CD14-positive monocyte (primary cell): Measurements from ENCODE around the gene CDC34. TPM values are rescaled to one million over a fixed set of nuclear protein-coding genes. Genes with fewer than 3 reads are reported as not detected.
A peak's percentile ranks its signal among the peaks of the same experiment; 100 is the strongest.

Experiments used
- DNase-seq, 3 donors: peaks; one replicate each; pipeline ENCODE4 v3.0.0-alpha.2; 2011 to 2022
- H2AFZ ChIP-seq: 2 replicates; pipeline ENCODE4 v1.6.0; 2012; ENCODE audit warnings: mild to moderate bottlenecking, low read depth, low read length, inconsistent platforms; ENCODE audit not compliant: insufficient read depth, poor library complexity, severe bottlenecking
- H3K27ac ChIP-seq, 2 donors: 1 replicate in 1 of 2; 2 replicates in 1 of 2; pipeline ENCODE4 v1.5.1; 2012 to 2013; ENCODE audit warnings: low read length in 2 of 2, control low read depth in 1 of 2, inconsistent platforms in 1 of 2, low read depth in 1 of 2, mild to moderate bottlenecking in 1 of 2
- H3K27me3 ChIP-seq, 2 donors: one replicate each; pipeline versions ENCODE4 v1.6.0 to v1.6.1; 2011 to 2013; ENCODE audit warnings: low read length in 2 of 2; ENCODE audit not compliant: control insufficient read depth in 2 of 2, insufficient read depth in 2 of 2
- H3K36me3 ChIP-seq, 2 donors: replicated peaks in 1 of 2; 1 replicate in 1 of 2; 2 replicates in 1 of 2; pipeline versions ENCODE4 v1.5.1 to v1.6.1; 2012 to 2013; ENCODE audit warnings: low read length in 2 of 2, control low read depth in 1 of 2, inconsistent platforms in 1 of 2, mild to moderate bottlenecking in 1 of 2; ENCODE audit not compliant: insufficient read depth in 2 of 2, control insufficient read depth in 1 of 2
- H3K4me1 ChIP-seq, 2 donors: 1 replicate in 1 of 2; 2 replicates in 1 of 2; pipeline versions ENCODE4 v1.5.1 to v1.6.1; 2012 to 2013; ENCODE audit warnings: low read length in 2 of 2, control low read depth in 1 of 2, inconsistent platforms in 1 of 2, mild to moderate bottlenecking in 1 of 2, moderate library complexity in 1 of 2; ENCODE audit not compliant: insufficient read depth in 2 of 2, control insufficient read depth in 1 of 2
- H3K4me2 ChIP-seq: replicated peaks from 2 replicates; pipeline ENCODE3; 2012; ENCODE audit warnings: low read length, moderate library complexity, mild to moderate bottlenecking; ENCODE audit not compliant: poor library complexity, severe bottlenecking; ENCODE audit errors: extremely low read depth
- H3K4me3 ChIP-seq, 3 experiments: fragments of 200-600 bp in 1 of 3; sonication (generic) in 1 of 3; replicated peaks in 1 of 3; 1 replicate in 2 of 3; 2 replicates in 1 of 3; pipeline ENCODE4 v1.5.1; 2011 to 2013; ENCODE audit warnings: low read length in 3 of 3, mild to moderate bottlenecking in 3 of 3, control low read depth in 2 of 3, low read depth in 2 of 3, inconsistent platforms in 1 of 3, moderate library complexity in 1 of 3
- H3K79me2 ChIP-seq: 2 replicates; pipeline ENCODE4 v1.6.0; 2012; ENCODE audit warnings: mild to moderate bottlenecking, control low read depth, inconsistent platforms, low read length, moderate library complexity; ENCODE audit not compliant: insufficient read depth
- H3K9ac ChIP-seq: 2 replicates; pipeline ENCODE4 v1.6.0; 2017; ENCODE audit warnings: low read length, mild to moderate bottlenecking; ENCODE audit not compliant: insufficient read depth, poor library complexity, severe bottlenecking
- H3K9me3 ChIP-seq, 2 donors: replicated peaks in 1 of 2; 1 replicate in 1 of 2; 2 replicates in 1 of 2; pipeline versions ENCODE4 v1.5.1 to v1.6.1; 2012 to 2013; ENCODE audit warnings: low read length in 2 of 2, control low read depth in 1 of 2; ENCODE audit not compliant: control insufficient read depth in 1 of 2, insufficient read depth in 1 of 2
- H4K20me1 ChIP-seq: 2 replicates; pipeline ENCODE4 v1.6.0; 2012; ENCODE audit warnings: mild to moderate bottlenecking, low read length, control low read depth, moderate library complexity; ENCODE audit not compliant: insufficient read depth
- H3K27ac Mint-ChIP-seq, 7 donors: one replicate each; pipeline ENCODE4 v1.8.0; 2020; ENCODE audit warnings: mild to moderate bottlenecking in 7 of 7, mixed read lengths in 7 of 7, moderate library complexity in 6 of 7, inconsistent platforms in 2 of 7
- H3K27me3 Mint-ChIP-seq, 3 donors: one replicate each; pipeline ENCODE4 v1.8.0; 2021 to 2022; ENCODE audit warnings: low read depth in 3 of 3, mild to moderate bottlenecking in 3 of 3, mixed read lengths in 3 of 3, moderate library complexity in 3 of 3, inconsistent platforms in 1 of 3
- H3K36me3 Mint-ChIP-seq, 2 donors: one replicate each; pipeline ENCODE4 v1.8.0; 2020; ENCODE audit warnings: mixed read lengths in 2 of 2, inconsistent platforms in 1 of 2, mild to moderate bottlenecking in 1 of 2
- H3K4me1 Mint-ChIP-seq: one replicate; pipeline ENCODE4 v1.8.0; 2020; ENCODE audit warnings: mild to moderate bottlenecking, mixed read lengths
- H3K4me3 Mint-ChIP-seq, 2 donors: one replicate each; pipeline ENCODE4 v1.8.0; 2020; ENCODE audit warnings: mild to moderate bottlenecking in 2 of 2, mixed read lengths in 2 of 2, moderate library complexity in 1 of 2
- H3K9me3 Mint-ChIP-seq, 7 donors: one replicate each; pipeline ENCODE4 v1.8.0; 2020 to 2022; ENCODE audit warnings: mixed read lengths in 7 of 7, mild to moderate bottlenecking in 6 of 7, moderate library complexity in 6 of 7, inconsistent platforms in 2 of 7
- WGBS: methylation state at CpG from one replicate; pipeline ENCODE4 v1.1.5; 2013; ENCODE audit warnings: missing lambda C conversion rate; ENCODE audit not compliant: insufficient coverage; 5-methylcytosine and 5-hydroxymethylcytosine counted together
- intact Hi-C, 2 donors: fragments of 100-400 bp; cut with micrococcal nuclease; formaldehyde crosslinking; loops; one replicate each; pipeline versions ENCODE4 v1.15.0 to v1.15.1; 2023
- polyA plus RNA-seq, 3 donors: library from polyadenylated mRNA; depleted of rRNA in 1 of 3; unstranded in 2 of 3; stranded (reverse) in 1 of 3; fragments of 300-500 nt in 2 of 3; fragments of >200 nt in 1 of 3; fragmentation: Illumina TruSeq in 2 of 3; gene quantifications; 1 replicate in 2 of 3; 2 replicates in 1 of 3; pipeline ENCODE4 v1.2.3, GENCODE V29; 2012 to 2021
- TF ChIP-seq, protein P1 (sequence below): fragments of 200-600 bp; IDR thresholded peaks from one replicate; pipeline ENCODE4 v1.8.0; 2022; ENCODE audit warnings: antibody characterized with exemption, mild to moderate bottlenecking

Gene CDC34
- polyA plus RNA-seq, 3 donors: 25.2 to 49.2 (median 43.0) TPM

DNA sequence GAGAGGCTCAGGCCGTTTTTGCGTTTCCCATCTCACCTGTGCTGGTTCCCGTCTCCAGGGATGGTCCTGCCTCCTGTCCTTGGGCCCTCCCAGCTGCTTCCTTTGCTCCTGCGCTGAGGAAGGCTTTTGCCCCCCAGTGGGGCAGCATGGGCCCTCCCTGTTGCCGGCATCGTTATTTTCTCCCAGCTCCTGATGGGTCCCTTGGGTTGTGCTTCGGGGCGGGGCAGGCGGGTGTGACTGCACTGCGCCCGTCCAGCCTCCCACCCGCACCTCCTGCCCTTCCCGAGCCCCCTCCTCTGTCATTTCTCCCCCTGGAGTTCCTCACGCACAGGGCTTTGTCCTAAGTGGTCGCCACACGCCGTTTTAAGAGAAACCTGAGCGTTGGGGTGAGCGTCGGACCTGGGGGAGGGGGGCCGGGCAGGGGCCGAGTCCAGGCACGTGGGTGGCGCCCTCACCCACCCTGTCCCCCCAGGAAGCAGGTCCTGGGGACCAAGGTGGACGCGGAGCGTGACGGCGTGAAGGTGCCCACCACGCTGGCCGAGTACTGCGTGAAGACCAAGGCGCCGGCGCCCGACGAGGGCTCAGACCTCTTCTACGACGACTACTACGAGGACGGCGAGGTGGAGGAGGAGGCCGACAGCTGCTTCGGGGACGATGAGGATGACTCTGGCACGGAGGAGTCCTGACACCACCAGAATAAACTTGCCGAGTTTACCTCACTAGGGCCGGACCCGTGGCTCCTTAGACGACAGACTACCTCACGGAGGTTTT lies 9.5 kb downstream of the CDC34 start:
- peaks cover 35% of the 10 kb centered on the region for H4K20me1 ChIP-seq
- intact Hi-C loops: no loop called here
- H3K79me2 ChIP-seq: no peaks in the 10 kb centered on the region
- Mint-ChIP-seq H3K4me3 (no peak overlapping the region), H3K4me1 (peaks cover 11% of the 10 kb centered on the region), H3K27ac (no peak overlapping the region), H3K36me3 (peaks cover 29 to 52% of the 10 kb centered on the region in 2 donors), H3K9me3 (no peaks in the 10 kb centered on the region), H3K27me3 (peaks cover 9 to 17% (median 15%) of the 10 kb centered on the region in 3 donors)
- no peak overlapping the region for H3K4me3 ChIP-seq
- H3K4me2 ChIP-seq: no peak overlapping the region
- no peak overlapping the region for H2AFZ ChIP-seq
- H3K4me1 ChIP-seq: peaks cover 0 to 5% of the 10 kb centered on the region in 2 donors
- 95% methylated on average over 47 of the region's 51 CpGs for WGBS
- TF ChIP-seq, protein P1, sequence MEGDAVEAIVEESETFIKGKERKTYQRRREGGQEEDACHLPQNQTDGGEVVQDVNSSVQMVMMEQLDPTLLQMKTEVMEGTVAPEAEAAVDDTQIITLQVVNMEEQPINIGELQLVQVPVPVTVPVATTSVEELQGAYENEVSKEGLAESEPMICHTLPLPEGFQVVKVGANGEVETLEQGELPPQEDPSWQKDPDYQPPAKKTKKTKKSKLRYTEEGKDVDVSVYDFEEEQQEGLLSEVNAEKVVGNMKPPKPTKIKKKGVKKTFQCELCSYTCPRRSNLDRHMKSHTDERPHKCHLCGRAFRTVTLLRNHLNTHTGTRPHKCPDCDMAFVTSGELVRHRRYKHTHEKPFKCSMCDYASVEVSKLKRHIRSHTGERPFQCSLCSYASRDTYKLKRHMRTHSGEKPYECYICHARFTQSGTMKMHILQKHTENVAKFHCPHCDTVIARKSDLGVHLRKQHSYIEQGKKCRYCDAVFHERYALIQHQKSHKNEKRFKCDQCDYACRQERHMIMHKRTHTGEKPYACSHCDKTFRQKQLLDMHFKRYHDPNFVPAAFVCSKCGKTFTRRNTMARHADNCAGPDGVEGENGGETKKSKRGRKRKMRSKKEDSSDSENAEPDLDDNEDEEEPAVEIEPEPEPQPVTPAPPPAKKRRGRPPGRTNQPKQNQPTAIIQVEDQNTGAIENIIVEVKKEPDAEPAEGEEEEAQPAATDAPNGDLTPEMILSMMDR: no peak
- no peak for DNase-seq
- no peak overlapping the region for H3K9ac ChIP-seq
- H3K9me3 ChIP-seq: no peaks in the 10 kb centered on the region
- peaks cover 46 to 55% of the 10 kb centered on the region in 2 donors for H3K36me3 ChIP-seq
- no peak overlapping the region for H3K27ac ChIP-seq
- no peaks in the 10 kb centered on the region for H3K27me3 ChIP-seq

DNA sequence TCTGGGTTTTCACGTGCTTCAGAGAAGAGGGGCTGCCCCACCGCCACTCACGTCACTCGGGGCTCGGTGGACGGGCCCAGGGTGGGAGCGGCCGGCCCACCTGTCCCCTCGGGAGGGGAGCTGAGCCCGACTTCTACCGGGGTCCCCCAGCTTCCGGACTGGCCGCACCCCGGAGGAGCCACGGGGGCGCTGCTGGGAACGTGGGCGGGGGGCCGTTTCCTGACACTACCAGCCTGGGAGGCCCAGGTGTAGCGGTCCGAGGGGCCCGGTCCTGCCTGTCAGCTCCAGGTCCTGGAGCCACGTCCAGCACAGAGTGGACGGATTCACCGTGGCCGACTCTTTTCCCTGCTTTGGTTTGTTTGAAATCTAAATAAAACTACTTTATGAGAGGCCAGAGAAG lies 10.1 kb downstream of the CDC34 start:
- Histone ChIP-seq H3K36me3 (peaks cover 39 to 49% of the 10 kb centered on the region in 2 donors), H3K27me3 (no peaks in the 10 kb centered on the region), H3K79me2 (no peaks in the 10 kb centered on the region), H2AFZ (no peak overlapping the region), H3K9me3 (no peaks in the 10 kb centered on the region), H3K27ac (no peak overlapping the region), H3K9ac (no peak overlapping the region), H4K20me1 (peaks cover 29% of the 10 kb centered on the region), H3K4me3 (no peak overlapping the region), H3K4me1 (peaks cover 0 to 5% of the 10 kb centered on the region in 2 donors), H3K4me2 (no peak overlapping the region)
- TF ChIP-seq, protein P1: no peak
- H3K27ac Mint-ChIP-seq: peak overlapping the region in 1 of 7 donors; percentile 55
- no peaks in the 10 kb centered on the region for H3K9me3 Mint-ChIP-seq
- intact Hi-C loops: no loop called here
- no peak overlapping the region for H3K4me3 Mint-ChIP-seq
- peaks cover 27 to 45% of the 10 kb centered on the region in 2 donors for H3K36me3 Mint-ChIP-seq
- no peak for DNase-seq
- H3K4me1 Mint-ChIP-seq: peaks cover 11% of the 10 kb centered on the region
- H3K27me3 Mint-ChIP-seq: peaks cover 9 to 17% (median 15%) of the 10 kb centered on the region in 3 donors
- 95% methylated on average over 23 of the region's 26 CpGs for WGBS
